HG02970 (cell line): ENCODE results near the gene GEMIN7.

Experiments
- ATAC-seq: cut with Tn5 transposase; IDR thresholded peaks from one replicate; pipeline ENCODE4 v1.9.1; 2021; ENCODE audit warnings: mild to moderate bottlenecking, moderate library complexity, moderate number of reproducible peaks; ENCODE audit not compliant: unreplicated experiment, low FRiP score

Gene GEMIN7

GRCh38 chr19:45082170-45082569 is 3.1 kb downstream of the GEMIN7 start:
- ATAC-seq = no peak

DNA sequence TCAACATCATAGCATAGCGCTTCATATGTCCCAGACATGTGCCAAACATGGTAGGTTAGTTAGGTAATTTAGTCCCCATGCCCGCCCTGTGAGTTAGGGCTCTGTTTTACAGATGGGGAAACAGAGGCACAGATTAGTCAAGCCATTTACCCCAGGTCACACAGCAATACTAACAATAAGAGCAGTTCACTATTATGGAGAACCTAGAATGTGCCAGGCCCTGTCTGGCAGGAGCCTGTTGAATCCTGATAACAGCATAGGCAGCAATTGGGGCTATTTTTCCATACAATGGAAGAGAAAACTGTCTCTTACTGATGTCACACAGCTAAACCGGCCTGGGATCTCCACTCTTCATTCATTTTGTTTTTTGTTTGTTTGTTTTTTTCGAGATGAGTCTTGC is 7.4 kb downstream of the GEMIN7 start:
- no peak for ATAC-seq

DNA sequence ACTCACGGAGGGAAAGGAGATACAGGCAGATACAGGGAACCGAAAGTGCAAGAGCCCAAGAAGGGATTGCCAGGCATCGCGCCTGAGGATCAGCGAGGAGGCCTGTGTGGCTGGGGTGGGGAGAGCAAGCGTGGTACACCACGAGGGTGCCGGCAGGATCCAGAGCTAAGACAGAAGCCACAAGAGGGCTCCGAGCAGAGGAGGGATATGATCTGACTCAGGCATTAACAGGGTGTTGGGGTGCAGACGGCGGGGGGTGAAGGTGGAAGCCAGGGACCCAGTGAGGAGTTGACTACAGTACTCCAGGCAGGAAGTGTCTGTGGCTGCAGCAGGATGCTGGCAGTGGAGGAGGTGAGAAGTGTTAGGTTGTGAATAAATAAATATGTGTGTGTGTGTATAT is 8.5 kb downstream of the GEMIN7 start:
- ATAC-seq = no peak

- ATAC-seq = no peak
These were observed 11.0 kb downstream of the GEMIN7 start for GRCh38 chr19:45090034-45090433.

DNA sequence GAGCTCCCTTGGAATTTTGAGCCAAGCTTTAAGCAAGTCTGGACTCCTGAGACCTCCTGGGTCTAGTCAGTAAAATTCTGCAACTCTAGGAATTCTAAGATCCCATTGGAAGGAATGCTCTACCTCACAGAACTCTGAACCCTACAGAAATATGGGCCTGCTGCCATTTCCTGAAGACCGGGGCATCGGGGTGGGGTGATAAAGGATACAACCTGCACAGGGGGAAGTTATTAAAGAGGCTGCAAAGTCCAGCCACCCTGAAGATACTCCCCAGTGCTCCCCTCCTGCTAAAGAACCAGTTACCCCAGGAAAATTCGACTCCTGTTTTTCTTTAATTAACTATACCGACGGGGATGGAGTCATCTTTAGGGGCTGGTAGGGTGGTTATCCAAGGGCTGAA is 11.5 kb downstream of the GEMIN7 start:
- no peak for ATAC-seq

DNA sequence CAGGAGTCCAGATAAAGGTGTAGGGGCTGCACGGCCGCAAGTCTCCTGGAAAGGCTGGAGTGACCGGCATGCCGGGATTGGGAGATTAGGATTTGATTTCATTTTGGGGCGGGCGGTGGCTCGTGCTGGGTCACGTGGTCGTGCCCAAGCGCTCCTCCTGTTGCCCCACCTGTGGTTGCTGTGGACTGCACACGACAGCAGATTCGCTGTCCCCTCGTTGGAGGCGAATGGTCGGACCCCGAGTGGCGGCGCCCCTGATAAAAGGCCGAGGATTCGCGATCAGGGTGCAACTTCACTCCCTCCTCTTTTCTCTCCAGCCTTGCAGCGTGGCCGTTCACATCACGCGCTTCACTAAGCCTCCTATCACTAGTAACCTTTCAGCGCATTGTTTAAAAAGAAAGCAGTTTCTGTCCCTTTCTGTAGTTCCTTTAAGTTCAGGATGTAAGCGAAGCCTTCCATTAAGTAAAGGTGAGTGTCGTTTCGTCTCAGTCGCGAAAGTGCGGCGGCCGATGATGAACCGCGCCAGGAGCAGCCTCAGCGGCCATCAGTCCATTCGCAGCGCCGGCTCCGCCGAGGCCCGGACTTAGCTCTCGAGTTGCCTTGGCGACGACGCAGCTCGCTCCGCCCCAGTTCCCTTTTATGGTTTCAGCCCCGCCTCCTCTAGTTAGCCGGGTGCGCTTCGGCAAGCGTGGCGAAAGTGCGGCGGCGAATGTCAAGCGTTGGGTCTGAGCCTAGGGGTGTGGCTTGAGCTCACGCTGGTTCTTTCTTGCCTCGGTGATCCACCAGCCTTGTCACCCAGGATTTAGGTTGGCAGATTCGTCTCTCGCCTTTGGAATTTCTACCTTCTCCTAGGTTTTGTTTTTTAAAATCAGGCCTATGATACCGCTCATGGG is 12.2 kb downstream of the GEMIN7 start:
- ATAC-seq = peak; percentile 63

DNA sequence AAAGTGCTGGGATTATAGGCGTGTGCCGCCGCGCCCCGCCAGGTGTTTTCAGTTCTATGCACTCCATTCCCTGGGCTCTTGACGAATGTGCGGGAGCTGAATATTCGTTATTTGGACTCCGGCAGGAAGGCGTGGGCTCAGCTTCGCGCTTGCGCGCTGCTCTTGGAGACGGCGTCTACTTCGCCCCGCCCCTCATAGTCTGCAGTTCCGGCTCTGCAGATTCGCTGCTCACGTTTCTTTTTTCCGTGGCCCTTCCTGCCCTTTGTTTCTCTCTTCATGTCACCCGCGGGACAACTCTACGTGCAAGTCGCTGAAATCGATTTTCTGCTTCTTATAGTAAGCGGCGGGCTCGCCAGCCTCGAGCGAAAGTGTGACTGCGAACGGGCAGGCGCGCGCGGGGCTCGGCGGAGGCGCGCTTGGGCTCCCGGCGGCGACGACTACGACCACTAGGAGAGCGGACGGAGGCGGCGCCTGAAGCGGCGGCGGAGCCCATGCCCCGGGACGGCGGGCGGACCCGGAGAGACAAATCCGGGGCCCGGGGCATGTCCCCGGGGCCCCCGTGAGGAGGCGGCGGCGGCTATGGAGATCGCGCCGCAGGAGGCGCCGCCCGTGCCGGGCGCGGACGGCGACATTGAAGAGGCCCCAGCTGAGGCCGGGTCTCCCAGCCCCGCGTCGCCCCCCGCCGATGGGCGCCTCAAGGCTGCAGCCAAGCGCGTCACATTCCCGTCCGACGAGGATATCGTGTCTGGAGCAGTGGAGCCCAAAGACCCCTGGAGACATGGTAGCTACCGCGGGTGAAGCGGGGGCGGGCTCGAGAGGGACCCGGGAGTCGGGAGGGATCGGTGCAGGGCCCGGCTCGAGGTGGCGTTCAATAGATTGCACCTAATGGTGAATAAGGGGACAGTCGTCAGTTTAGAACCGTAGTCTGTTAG is 14.0 kb downstream of the GEMIN7 start, which contains the start of gene PPP1R37:
Gene PPP1R37 (plus strand): TSS at position 433 of the 932 bp plus-strand sequence. CDS start 147 bp downstream, at position 580.
- ATAC-seq = peak; percentile 58

DNA sequence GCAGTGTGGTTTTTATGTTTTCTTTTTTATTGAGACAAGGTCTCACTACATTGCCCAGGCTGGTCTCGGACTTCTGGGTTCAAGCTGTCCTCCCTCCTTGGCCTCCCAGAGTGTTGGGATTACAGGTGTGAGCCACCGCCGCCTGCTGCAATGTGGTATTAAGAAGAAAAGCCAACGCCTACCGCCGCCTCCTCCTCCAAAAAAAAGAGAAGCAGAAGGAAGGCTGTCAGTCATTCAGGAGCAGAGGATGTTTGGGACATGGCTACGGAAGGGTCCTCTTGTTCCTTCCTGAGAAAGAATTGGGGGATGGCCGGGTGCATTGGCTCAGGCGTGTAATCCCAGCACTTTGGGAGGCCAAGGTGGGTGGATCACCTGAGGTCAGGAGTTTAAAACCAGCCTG is 15.1 kb downstream of the GEMIN7 start:
- no peak for ATAC-seq

DNA sequence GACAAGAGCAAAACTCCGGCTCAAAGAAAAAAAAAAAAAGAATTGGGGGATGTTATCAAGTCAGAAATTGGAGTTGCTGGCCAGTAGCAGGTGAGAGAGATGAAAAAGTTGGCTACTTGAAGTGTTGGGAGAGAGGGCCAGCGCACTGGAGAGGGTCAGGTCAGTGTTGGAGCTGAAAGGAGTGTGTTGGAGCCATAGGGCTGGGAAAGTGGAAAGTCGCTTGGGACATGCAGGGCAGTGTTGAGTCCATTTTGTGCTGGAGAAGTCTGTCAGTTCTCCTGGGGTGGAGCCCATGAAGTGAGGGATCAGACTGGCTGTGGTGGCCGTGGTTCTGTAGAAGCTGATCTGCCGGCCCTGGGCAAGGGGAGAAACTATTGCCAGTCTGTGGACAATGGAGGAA is 15.6 kb downstream of the GEMIN7 start:
- ATAC-seq = no peak

- ATAC-seq = no peak
These were observed 16.7 kb downstream of the GEMIN7 start for GRCh38 chr19:45095496-45096413.

GRCh38 chr19:45096700-45097099 is 17.6 kb downstream of the GEMIN7 start:
- ATAC-seq = no peak

DNA sequence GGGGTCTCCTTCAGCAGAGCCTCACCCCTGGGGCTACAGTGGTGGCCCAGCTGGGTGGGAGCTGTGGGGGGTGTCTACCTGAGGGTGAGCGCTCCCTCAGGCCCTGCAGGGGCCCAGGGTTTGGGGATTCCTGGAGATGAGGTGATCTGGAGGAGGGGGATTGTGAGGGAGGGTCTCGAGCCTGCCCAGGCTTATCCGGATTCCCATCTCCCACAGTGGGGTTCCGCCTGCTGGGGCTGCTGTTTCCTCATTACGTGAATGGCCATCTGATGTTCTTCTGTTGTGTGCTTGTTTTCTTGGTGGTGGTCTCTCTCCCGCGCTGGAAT is 18.4 kb downstream of the GEMIN7 start:
- no peak for ATAC-seq

GRCh38 chr19:45097776-45098520 is 18.9 kb downstream of the GEMIN7 start:
- ATAC-seq = no peak

- no peak for ATAC-seq
These were observed 19.7 kb downstream of the GEMIN7 start for GRCh38 chr19:45098521-45099466.

DNA sequence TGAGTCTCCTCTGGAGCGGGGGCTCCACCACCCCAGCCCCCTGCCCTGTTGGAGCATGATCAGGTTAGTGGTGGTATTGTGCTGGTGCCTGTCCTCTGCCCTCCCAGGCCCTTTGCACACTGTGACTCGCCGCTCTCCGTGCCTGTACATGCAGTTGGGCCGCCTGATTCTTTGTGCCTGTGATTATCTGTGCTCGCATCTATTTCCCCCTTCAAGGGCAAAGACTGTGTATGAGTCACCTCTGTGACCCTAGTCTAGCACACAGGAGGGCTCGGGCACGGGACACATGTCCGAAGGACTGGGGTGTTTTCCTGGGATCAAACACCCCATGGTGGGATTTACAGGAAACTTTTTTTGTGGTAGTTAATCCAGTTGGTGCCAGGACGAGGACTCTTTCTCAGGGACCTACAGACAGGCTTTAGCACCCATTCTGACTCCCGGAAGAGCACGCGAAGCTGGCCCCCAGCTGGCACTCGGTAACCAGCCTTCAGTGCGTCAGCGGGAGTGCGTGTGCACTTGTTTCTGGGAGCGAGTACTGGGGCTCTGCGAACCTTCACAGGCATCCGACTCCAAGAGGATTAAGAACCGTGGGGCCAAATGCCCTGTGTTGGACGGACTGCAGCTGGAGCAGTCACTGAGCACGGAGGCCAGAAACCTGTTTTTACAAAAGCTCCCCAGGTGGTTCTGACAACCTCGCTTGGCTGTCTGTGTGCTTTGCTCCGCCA is 20.6 kb downstream of the GEMIN7 start:
- no peak for ATAC-seq

- no peak for ATAC-seq
These were observed 21.1 kb downstream of the GEMIN7 start for GRCh38 chr19:45100201-45100600.

GRCh38 chr19:45100846-45101252 is 21.8 kb downstream of the GEMIN7 start:
- no peak for ATAC-seq

GRCh38 chr19:45101806-45102205 is 22.7 kb downstream of the GEMIN7 start:
- ATAC-seq = no peak
